ENCODE data around the gene IFT80. TPM values are rescaled to one million over a fixed set of nuclear protein-coding genes. Genes with fewer than 3 reads are reported as not detected.

The IFT80 gene
- polyA plus RNA-seq, 6 donors from 2014 or later, result 4.0 to 8.4 (median 5.6) TPM

DNA sequence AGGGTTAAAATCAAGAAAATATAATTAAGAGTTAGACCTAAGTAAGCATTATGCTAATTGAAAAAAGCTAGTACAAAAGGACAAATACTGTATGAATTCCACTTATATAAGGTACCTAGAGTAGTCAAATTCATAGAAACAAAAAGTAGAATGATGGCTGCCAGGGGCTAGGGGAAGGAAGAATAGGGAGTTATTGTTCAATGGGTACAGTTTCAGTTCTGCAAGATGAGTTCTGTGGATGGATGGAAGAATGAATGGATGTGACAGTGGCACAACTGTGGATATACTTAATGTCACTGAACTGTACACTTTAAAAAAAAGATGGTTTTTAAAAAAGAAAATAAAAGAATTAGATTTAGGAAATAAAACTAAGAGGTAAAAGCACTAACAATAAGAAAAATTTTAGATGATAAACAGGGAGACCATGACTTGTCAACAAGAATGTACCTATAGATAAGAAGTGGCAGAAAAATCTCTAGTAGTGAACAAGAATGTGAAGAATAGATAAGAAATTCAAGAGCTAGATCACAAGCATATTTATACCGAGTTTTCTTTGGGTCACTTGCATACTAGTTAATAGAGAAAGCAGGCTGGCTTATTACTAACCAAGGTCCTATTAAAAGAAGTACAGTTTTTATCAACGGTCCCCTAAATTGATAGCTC, 5.5 kb downstream of the IFT80 start:
- DNase-seq (no peak), ATAC-seq (ENCODE audit: low read depth in 2 of 2) (peak in 1 of 2 donors; percentile 56)
- H3K4me3 Mint-ChIP-seq, result peak overlapping the region in 1 of 8 donors; percentile 12
- no peaks in the 10 kb centered on the region for H3K9me3 Mint-ChIP-seq
- H3K36me3 Mint-ChIP-seq, result no peaks in the 10 kb centered on the region
- H3K4me1 Mint-ChIP-seq, result peaks cover 6 to 14% (median 8%) of the 10 kb centered on the region in 3 donors
- H3K27me3 Mint-ChIP-seq, result no peaks in the 10 kb centered on the region
- H3K27ac Mint-ChIP-seq, result no peak overlapping the region

DNA sequence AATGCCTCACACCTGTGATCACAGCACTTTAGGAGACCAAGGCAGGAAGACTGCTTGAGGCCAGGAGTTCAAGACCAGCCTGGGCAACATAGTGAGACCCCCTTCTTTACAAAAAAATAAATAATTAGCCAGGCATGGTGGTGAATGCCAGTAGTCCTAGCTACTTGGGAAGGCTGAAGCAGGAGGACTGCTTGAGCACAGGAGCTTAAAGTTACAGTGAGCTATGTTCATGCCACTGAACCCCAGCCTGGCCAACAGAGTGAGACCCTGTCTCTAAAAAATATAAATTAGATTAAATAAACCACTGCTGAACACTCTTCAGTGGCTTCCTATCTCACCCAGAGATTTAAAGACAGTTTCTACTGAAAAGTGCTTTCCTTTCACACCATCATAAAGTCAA, 6.2 kb downstream of the IFT80 start:
- ATAC-seq (ENCODE audit: low read depth in 2 of 2) (no peak), DNase-seq (no peak)
- no peaks in the 10 kb centered on the region for H3K9me3 Mint-ChIP-seq
- no peaks in the 10 kb centered on the region for H3K27me3 Mint-ChIP-seq
- H3K4me1 Mint-ChIP-seq, result peaks cover 0 to 9% (median 4%) of the 10 kb centered on the region in 3 donors
- no peaks in the 10 kb centered on the region for H3K36me3 Mint-ChIP-seq
- H3K27ac Mint-ChIP-seq, result no peak overlapping the region
- no peak overlapping the region for H3K4me3 Mint-ChIP-seq

DNA sequence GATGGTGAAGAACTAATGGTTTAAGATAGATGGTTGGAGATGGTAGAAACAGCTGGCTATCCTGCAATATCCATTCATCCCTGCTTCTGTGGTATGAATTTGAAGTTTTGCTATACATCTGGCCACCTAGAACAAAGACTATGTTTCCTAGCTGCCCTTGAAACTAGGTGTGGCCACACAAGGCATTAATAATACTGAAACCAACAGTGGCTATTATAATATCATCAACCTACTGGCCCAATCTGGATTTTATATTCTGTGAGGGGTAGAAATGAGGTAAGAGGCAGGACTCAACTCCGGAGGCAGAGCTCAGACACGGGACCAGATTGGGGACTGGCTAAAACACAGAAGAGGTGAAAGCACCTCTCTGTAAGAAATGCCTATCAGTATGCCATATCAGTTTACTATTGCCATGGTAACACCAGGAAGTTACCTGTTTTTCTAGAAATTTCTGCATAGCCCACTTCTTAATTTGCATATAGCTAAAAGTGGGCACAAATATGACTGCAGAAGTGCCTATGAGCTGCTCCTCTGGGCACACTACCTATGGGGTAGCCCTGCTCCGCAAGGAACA, 8.4 kb downstream of the IFT80 start:
- ATAC-seq (ENCODE audit: low read depth in 2 of 2) (no peak), DNase-seq (no peak)
- H3K27ac Mint-ChIP-seq, result no peak overlapping the region
- no peaks in the 10 kb centered on the region for H3K27me3 Mint-ChIP-seq
- no peaks in the 10 kb centered on the region for H3K36me3 Mint-ChIP-seq
- peaks cover 0 to 10% (median 9%) of the 10 kb centered on the region in 3 donors for H3K4me1 Mint-ChIP-seq
- H3K4me3 Mint-ChIP-seq, result no peak overlapping the region
- H3K9me3 Mint-ChIP-seq, result no peaks in the 10 kb centered on the region

DNA sequence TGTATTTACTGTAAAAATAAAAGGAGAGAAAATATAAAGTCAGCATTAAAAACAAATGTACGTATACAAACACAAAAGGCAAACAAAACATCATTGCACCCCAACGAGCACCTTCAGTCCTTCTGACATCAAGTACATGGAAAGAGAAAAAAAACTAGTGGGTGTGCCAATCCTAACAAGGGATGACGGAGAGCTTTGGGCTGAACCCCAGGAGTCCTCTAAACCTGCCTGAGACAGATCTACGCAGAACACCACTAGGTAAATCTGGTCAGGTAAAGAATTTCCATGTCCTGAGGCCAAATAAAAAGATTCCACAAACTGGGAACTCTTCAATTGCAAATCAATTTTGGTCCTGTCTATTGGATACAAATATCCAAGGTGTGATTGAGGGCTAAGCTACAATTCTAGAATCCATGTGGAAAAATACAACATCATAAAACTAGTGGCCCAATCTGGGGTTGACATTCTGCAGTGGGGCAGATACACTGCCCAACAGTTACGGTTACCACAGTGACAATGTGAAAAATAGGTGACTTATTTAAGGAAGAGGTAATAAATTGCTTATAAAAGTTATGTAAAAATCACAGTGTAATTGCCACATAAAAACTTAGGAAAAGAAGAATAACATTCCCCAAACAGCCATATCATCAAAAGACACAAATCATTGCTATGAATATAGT, 14.2 kb downstream of the IFT80 start:
- Mint-ChIP-seq H3K36me3 (peaks cover 8 to 23% of the 10 kb centered on the region in 2 donors), H3K4me1 (peaks cover 0 to 5% (median 0%) of the 10 kb centered on the region in 3 donors), H3K27me3 (no peaks in the 10 kb centered on the region), H3K4me3 (no peak overlapping the region), H3K27ac (no peak overlapping the region), H3K9me3 (no peaks in the 10 kb centered on the region)
- ATAC-seq (ENCODE audit: low read depth in 2 of 2), result no peak
- no peak for DNase-seq

DNA sequence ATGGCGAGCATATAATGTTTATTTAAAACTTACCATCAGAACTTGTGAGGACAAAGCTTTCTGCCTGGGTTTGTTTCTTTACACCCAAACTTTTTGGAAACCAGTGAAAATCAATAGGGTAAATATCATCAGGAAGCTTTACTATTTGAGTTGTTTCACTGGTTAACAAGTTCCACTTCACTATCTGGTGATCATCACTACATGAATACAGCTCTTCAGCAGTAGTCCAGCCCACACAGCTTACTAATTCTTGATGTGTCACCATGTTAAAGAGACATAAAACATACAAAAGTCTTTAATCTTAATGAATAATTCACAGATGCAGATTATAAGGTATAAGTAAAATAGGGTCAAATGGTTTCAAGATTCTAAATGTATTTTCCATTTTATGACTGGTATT, 17.6 kb downstream of the IFT80 start:
- Mint-ChIP-seq H3K27me3 (no peaks in the 10 kb centered on the region), H3K9me3 (no peaks in the 10 kb centered on the region), H3K4me1 (no peaks in the 10 kb centered on the region), H3K36me3 (peaks cover 11 to 28% of the 10 kb centered on the region in 2 donors), H3K4me3 (no peak overlapping the region), H3K27ac (no peak overlapping the region)
- no peak for ATAC-seq (ENCODE audit: low read depth in 2 of 2)
- DNase-seq, result no peak

DNA sequence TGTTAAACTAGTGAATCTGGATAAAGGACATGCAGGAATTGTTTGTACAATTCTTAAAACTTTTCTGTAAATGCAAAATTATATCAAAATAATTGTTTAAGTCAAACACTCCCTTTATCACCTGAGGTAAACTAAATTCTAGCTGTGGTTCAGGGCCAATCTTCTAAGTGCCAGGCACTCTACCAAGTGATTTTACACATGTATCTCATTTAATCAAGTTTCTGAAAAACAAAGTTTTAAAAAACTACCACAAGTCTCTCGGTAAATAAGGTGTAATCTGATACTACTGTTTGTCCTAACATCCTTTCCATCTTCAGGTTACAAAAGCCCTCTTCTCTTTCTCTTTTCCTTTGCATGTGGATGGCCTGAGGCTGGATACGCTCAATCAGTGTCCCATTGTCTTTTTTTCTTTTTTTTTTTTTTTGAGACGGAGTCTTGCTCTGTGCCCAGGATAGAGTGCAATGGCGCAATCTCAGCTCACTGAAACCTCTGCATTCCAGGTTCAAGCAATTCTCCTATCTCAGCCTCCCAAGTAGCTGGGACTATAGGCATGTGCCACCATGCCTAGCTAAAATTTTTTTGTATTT, 19.3 kb downstream of the IFT80 start:
- H3K4me3 Mint-ChIP-seq, result peak overlapping the region in 1 of 8 donors; percentile 4
- no peaks in the 10 kb centered on the region for H3K4me1 Mint-ChIP-seq
- H3K27me3 Mint-ChIP-seq, result no peaks in the 10 kb centered on the region
- ATAC-seq (ENCODE audit: low read depth in 2 of 2) (no peak), DNase-seq (no peak)
- no peak overlapping the region for H3K27ac Mint-ChIP-seq
- H3K9me3 Mint-ChIP-seq, result no peaks in the 10 kb centered on the region
- peaks cover 11 to 38% of the 10 kb centered on the region in 2 donors for H3K36me3 Mint-ChIP-seq

DNA sequence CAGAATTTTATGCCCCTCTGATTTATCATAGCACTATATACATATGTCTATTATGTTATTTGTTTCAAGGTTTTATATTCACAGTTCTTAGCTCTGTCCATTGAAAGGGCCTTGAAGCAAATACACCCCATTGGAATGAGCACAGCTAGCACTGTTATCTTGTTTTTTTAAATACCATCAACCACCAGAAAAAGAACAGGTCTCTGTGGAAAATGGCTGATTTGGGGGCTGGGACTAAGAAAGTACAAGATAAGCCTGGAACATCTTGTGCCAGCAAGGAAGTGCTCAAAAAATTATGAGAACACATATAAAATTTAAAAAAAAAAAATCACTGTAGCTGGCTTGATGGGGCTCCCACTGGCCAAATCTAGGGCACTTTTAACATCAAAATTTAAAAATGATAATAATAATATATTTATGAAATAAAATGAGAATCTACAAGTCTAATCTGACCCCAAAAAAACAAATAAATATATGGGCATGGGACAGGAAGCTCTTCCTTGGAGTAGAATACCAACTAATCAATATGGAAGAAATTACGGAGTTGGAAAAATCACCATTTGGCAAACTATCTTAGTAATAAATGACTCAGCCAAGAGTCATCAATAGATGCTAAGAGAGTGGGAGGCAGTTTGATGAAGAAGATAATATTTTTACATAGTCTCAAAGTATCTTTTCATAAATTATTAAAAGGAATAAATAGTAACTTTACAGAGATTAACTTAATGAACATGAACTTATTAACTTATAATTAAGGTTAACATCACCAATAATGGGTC, 20.5 kb downstream of the IFT80 start:
- H3K4me1 Mint-ChIP-seq, result no peaks in the 10 kb centered on the region
- ATAC-seq (ENCODE audit: low read depth in 2 of 2), result no peak

DNA sequence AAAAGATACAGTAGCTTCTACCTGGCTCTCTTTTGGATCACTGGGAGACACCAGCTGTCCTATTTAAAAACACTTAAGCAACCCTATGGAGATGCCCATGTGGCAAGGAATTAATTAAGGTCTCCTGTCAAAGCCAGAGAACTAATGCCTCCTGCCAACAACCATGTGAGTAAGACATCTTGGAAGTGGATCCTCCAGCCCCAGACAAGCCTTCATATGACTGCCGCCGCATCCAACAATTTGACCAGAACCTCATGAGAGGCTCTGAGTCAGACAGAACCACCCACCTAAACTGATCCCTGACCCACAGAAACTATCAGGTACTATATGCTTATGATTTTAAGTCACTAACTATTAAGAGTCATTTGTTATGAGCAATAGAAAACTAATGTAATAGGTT, 22.3 kb downstream of the IFT80 start:
- Mint-ChIP-seq H3K4me3 (no peak overlapping the region), H3K4me1 (no peaks in the 10 kb centered on the region), H3K27ac (peak overlapping the region in 1 of 6 donors; percentile 1), H3K9me3 (no peaks in the 10 kb centered on the region), H3K36me3 (peaks cover 21 to 38% of the 10 kb centered on the region in 2 donors), H3K27me3 (no peaks in the 10 kb centered on the region)
- DNase-seq (no peak), ATAC-seq (ENCODE audit: low read depth in 2 of 2) (no peak)

More for the DNA sequence above, 20.5 kb downstream of the IFT80 start:
- no peak for DNase-seq
- Mint-ChIP-seq H3K9me3 (no peaks in the 10 kb centered on the region), H3K4me3 (no peak overlapping the region), H3K27ac (no peak overlapping the region), H3K27me3 (no peaks in the 10 kb centered on the region), H3K36me3 (peaks cover 21 to 49% of the 10 kb centered on the region in 2 donors)

DNA sequence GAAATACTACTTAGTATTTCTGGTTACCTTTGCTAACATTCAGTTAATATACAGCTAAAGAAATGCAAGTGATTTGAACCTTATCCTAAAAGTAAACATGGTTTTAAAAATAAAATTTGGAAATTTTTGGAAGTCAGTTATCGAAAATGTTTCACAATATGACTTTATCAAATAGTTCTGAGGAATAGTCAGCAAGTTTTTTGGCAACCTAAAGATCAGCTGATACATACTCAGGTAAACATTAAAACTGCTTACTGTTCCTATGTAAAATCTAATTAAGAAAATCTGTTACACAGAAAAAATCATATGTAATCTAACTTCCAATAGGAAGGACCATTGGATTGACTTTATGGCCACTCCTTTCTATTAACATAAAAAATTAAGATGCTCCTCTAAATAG, 24.1 kb downstream of the IFT80 start:
- H3K27ac Mint-ChIP-seq, result no peak overlapping the region
- H3K27me3 Mint-ChIP-seq, result no peaks in the 10 kb centered on the region
- H3K9me3 Mint-ChIP-seq, result no peaks in the 10 kb centered on the region
- H3K4me1 Mint-ChIP-seq, result peaks cover 7 to 11% (median 9%) of the 10 kb centered on the region in 3 donors
- DNase-seq (no peak), ATAC-seq (ENCODE audit: low read depth in 2 of 2) (no peak)
- H3K4me3 Mint-ChIP-seq, result no peak overlapping the region
- H3K36me3 Mint-ChIP-seq, result peaks cover 15 to 27% of the 10 kb centered on the region in 2 donors

DNA sequence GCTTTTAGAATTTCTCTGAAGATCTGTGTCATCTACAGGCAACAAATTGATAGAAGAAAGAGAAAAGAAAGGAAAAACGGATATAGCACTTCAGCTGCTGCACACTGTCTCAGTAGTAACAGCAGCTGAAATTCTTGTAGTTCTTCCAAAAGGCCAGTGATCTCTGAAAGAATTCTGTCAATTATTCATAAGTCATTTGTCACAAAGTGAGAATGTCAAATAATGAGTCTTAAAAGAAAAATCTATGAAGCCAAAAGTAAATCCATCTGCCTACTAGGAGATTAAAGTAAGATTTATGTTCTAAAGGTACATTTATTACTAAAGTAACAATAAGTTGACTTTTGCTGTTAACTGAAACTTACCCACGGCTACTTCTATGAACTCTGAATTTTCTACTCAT, 24.6 kb downstream of the IFT80 start:
- DNase-seq, result no peak
- Mint-ChIP-seq H3K27ac (no peak overlapping the region), H3K4me1 (peaks cover 7 to 13% (median 9%) of the 10 kb centered on the region in 3 donors), H3K27me3 (no peaks in the 10 kb centered on the region), H3K36me3 (peaks cover 10 to 26% of the 10 kb centered on the region in 2 donors), H3K9me3 (no peaks in the 10 kb centered on the region), H3K4me3 (no peak overlapping the region)
- ATAC-seq (ENCODE audit: low read depth in 2 of 2), result no peak

DNA sequence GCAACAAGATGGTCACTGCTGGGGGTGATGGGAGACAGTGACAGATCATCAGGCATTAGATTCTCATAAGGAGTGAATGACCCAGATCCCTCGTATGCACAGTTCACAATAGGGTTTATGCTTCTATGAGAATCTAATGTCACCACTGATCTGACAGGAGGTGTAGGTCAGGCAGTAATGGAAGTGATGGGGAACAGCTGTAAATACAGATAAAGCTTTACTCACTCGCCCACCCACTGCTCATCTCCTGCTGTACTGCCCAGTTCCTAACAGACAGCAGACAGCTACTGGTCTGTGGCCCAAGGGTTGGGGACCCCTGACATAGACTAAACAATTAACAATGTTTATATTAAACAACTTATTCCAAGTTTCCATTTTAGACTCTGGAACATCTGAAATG, 25.4 kb downstream of the IFT80 start:
- DNase-seq (no peak), ATAC-seq (ENCODE audit: low read depth in 2 of 2) (no peak)
- Mint-ChIP-seq H3K4me1 (peaks cover 9 to 13% (median 11%) of the 10 kb centered on the region in 3 donors), H3K36me3 (peaks cover 10 to 26% of the 10 kb centered on the region in 2 donors), H3K9me3 (no peaks in the 10 kb centered on the region), H3K27ac (no peak overlapping the region), H3K27me3 (no peaks in the 10 kb centered on the region), H3K4me3 (no peak overlapping the region)

DNA sequence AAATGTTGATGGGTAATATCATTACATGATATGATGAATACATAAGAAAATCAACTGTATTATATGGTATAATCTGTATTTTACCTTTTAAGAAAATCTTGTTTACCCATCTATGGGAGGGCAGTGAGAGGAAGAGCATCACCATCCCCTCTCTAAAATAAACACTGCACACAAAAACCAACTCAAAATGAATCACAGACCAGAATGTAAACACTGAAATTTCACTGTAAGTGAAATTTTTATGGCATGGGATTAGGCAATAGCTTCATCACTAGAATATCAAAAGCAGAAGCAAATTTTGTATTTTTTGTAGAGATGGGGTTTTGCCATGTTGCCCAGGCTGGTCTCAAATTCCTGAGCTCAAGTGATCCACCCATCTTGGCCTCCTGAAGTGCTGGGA, 26.2 kb downstream of the IFT80 start:
- Mint-ChIP-seq H3K27me3 (no peaks in the 10 kb centered on the region), H3K4me1 (peaks cover 9 to 13% (median 12%) of the 10 kb centered on the region in 3 donors), H3K27ac (no peak overlapping the region), H3K36me3 (peaks cover 10 to 26% of the 10 kb centered on the region in 2 donors), H3K9me3 (no peaks in the 10 kb centered on the region), H3K4me3 (no peak overlapping the region)
- no peak for ATAC-seq (ENCODE audit: low read depth in 2 of 2)
- DNase-seq, result no peak
